ENCODE results near the gene DDR2. TPM values are rescaled to one million over a fixed set of nuclear protein-coding genes. Genes with fewer than 3 reads are reported as not detected.

DDR2 gene
- total and polyA plus RNA-seq, 8 donors: 28.5 to 47.9 (median 45.0) TPM

DNA sequence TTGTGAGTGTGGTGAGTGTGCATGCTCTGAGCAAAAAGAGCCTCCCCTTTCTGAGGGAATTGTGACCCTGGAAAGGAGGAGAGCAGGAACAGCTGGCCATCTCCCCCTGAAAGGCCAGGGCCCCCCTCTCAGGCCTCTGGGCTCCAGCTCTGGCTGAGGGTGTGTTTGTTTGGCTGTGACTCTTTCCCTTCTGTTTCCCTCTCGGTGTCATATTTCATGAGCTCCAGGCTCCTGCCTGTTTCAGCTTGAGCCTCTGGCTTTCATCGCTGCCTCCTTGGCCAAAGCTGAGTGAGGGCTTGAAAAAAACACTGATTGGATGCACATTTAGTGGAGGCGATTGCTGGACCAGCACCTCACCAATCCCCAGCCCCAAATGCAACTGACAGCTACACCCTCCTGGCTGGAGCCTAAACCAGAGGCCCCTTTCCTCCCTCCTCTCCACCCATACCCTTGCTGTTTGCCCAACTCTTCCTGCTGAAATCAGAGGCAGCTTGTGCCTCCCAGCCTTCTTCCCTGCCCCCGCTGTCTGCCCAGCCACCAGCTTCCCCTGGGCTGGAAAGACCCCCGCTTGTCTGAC lies 64.1 kb downstream of the DDR2 start:
- Histone ChIP-seq H3K27me3 (no peaks in the 10 kb centered on the region), H3K27ac (peak overlapping the region in 1 of 2 donors; percentile 10), H3K4me3 (no peak overlapping the region), H3K4me1 (peaks cover 0 to 4% of the 10 kb centered on the region in 2 donors), H3K9me3 (no peaks in the 10 kb centered on the region), H3K36me3 (no peaks in the 10 kb centered on the region)
- intact Hi-C loops (cut with DNase I): no loop called here
- DNase-seq (peak in 3 of 4 donors; percentile 55 to 96 (median 92)), ATAC-seq (peak; percentile 95)
- no peak for TF ChIP-seq CTCF (IDR thresholded peaks at IDR 0.05)

DNA sequence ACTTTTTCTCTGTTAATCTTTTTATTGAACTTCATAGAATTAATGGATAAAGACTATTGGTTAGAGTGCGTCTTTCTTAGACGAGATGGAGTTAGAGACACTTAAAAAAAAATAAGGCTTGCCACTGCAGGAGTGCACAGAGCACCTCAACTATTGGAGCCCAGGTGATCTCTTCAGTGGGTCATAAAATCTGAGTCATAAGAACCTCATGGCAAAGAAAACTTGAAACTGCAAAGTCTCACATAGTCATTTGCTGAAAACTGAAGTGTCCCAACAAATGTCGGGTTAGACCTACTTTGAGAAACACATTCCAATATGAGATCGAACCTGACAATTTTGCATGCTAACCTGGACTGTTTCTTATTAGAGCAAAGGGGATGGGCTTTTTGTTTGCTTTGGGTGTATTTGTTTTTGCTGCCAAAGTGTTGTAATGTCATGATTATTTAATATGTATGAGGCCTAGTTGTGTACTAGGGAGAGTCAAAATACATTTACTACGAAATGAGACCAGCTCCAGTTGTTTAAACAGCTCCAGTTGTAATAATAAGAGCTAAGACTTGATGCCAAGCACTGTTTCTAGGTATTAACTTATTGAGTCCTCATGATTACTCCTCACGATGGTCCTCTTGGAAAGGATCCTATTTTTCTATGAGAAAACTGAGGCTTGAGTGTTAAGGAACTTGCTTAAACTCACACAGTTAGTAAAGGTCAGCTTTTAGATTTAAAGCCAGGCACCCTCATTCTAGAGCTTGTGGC lies 65.1 kb downstream of the DDR2 start:
- peaks cover 0 to 4% of the 10 kb centered on the region in 2 donors for H3K4me1 ChIP-seq
- ATAC-seq (no peak), DNase-seq (no peak)
- H3K36me3 ChIP-seq: no peaks in the 10 kb centered on the region
- H3K27ac ChIP-seq: no peak overlapping the region
- no peaks in the 10 kb centered on the region for H3K9me3 ChIP-seq
- intact Hi-C loops (cut with DNase I): no loop called here
- no peak for TF ChIP-seq CTCF (IDR thresholded peaks at IDR 0.05)
- no peak overlapping the region for H3K4me3 ChIP-seq
- no peaks in the 10 kb centered on the region for H3K27me3 ChIP-seq

- Histone ChIP-seq H3K27ac (no peak overlapping the region), H3K9me3 (no peaks in the 10 kb centered on the region), H3K36me3 (no peaks in the 10 kb centered on the region), H3K4me3 (no peak overlapping the region), H3K27me3 (no peaks in the 10 kb centered on the region), H3K4me1 (peaks cover 0 to 4% of the 10 kb centered on the region in 2 donors)
- ATAC-seq (peak; percentile 40), DNase-seq (no peak)
- no peak for TF ChIP-seq CTCF (IDR thresholded peaks at IDR 0.05)
- intact Hi-C loops (cut with DNase I): no loop called here
Observed at GRCh38 chr1:162699366-162699765, 67.1 kb downstream of the DDR2 start.

- no peak for TF ChIP-seq CTCF (IDR thresholded peaks at IDR 0.05)
- Histone ChIP-seq H3K4me1 (peaks cover 0 to 4% of the 10 kb centered on the region in 2 donors), H3K27ac (no peak overlapping the region), H3K36me3 (no peaks in the 10 kb centered on the region), H3K9me3 (no peaks in the 10 kb centered on the region), H3K27me3 (no peaks in the 10 kb centered on the region), H3K4me3 (no peak overlapping the region)
- no peak for DNase-seq
- intact Hi-C loops (cut with DNase I): no loop called here
- ATAC-seq: no peak
Observed at GRCh38 chr1:162700131-162700530, 67.9 kb downstream of the DDR2 start.

- no peak overlapping the region for H3K4me3 ChIP-seq
- no peaks in the 10 kb centered on the region for H3K27me3 ChIP-seq
- no peak overlapping the region for H3K27ac ChIP-seq
- ATAC-seq: no peak
- peaks cover 0 to 4% of the 10 kb centered on the region in 2 donors for H3K4me1 ChIP-seq
- intact Hi-C loops (cut with DNase I): no loop called here
- DNase-seq: no peak
- no peaks in the 10 kb centered on the region for H3K9me3 ChIP-seq
- no peaks in the 10 kb centered on the region for H3K36me3 ChIP-seq
- no peak for TF ChIP-seq CTCF (IDR thresholded peaks at IDR 0.05)
Observed at GRCh38 chr1:162701286-162701685, 69.0 kb downstream of the DDR2 start.
